Breast epithelium (tissue), 3 donors: ENCODE data around the gene TP63.

Experiments
- POLR2A ChIP-seq: fragments of 450-650 bp; IDR thresholded peaks from one replicate; pipeline ENCODE4 v1.6.1; 2016; ENCODE audit warnings: antibody characterized with exemption, mild to moderate bottlenecking, moderate library complexity
- TF ChIP-seq, protein P1 (sequence below), 3 donors: fragments of 450-650 bp; IDR thresholded peaks; one replicate each; pipeline ENCODE4 v1.5.1; 2016 to 2017; ENCODE audit warnings: antibody characterized with exemption in 3 of 3, mild to moderate bottlenecking in 3 of 3, moderate library complexity in 3 of 3

DNA sequence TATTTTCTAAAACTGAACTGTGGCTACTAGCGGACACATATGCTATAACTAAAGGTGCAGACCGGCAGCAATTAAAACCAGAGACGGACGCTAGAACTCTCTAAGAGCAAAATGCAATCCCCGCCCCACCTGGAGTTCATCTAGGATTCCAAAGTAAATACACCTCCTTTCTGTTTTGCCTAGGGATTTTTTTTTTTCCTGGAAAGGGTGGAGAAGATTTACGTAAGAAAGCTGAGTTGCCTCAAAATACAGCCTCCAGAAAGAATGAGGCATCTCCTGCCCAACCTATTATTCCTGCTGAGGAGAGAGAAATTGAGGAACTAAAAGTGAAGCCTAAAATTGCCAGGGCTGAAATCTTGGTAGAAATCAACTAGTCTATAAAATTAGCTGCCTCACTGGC is 150.2 kb downstream of the TP63 start:
- TF ChIP-seq POLR2A = no peak
- TF ChIP-seq, protein P1, sequence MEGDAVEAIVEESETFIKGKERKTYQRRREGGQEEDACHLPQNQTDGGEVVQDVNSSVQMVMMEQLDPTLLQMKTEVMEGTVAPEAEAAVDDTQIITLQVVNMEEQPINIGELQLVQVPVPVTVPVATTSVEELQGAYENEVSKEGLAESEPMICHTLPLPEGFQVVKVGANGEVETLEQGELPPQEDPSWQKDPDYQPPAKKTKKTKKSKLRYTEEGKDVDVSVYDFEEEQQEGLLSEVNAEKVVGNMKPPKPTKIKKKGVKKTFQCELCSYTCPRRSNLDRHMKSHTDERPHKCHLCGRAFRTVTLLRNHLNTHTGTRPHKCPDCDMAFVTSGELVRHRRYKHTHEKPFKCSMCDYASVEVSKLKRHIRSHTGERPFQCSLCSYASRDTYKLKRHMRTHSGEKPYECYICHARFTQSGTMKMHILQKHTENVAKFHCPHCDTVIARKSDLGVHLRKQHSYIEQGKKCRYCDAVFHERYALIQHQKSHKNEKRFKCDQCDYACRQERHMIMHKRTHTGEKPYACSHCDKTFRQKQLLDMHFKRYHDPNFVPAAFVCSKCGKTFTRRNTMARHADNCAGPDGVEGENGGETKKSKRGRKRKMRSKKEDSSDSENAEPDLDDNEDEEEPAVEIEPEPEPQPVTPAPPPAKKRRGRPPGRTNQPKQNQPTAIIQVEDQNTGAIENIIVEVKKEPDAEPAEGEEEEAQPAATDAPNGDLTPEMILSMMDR (IDR thresholded peaks at IDR 0.05) = no peak
